Measurements from ENCODE around the gene NUDT21.

DNA sequence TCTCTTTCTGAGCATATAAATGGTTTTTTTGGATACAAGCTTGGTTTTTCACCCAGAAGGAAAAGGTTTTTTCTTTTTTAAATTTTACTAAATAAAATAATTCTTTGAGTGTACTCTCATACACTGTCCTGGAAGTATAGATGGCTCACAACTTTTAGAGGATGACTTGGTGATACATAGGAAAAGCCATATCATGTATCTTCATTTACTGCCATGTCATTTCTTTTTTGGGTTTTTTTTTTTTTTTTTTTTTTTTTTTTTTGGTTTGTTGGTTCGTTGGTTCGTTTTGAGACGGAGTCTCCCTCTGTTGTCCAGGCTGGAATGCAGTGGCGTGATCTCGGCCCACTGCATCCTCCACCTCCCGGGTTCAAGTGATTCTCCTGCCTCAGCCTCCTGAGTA, 12.0 kb upstream of the NUDT21 start:
- TF ChIP-seq YY1 (IDR thresholded peaks at IDR 0.05; ENCODE audit: low read depth) (no peak), TCF12 (IDR thresholded peaks at IDR 0.05; ENCODE audit: low read depth) (no peak), USF1 (IDR thresholded peaks at IDR 0.05) (no peak), MAX (IDR thresholded peaks at IDR 0.05) (no peak), TEAD4 (IDR thresholded peaks at IDR 0.05) (no peak), EP300 (IDR thresholded peaks at IDR 0.05; ENCODE audit: borderline replicate concordance) (no peak), EGR1 (IDR thresholded peaks at IDR 0.05) (no peak), CREB1 (IDR thresholded peaks at IDR 0.05; ENCODE audit: low read depth) (no peak), NFIC (IDR thresholded peaks at IDR 0.05) (no peak)
- TF ChIP-seq, protein P1, sequence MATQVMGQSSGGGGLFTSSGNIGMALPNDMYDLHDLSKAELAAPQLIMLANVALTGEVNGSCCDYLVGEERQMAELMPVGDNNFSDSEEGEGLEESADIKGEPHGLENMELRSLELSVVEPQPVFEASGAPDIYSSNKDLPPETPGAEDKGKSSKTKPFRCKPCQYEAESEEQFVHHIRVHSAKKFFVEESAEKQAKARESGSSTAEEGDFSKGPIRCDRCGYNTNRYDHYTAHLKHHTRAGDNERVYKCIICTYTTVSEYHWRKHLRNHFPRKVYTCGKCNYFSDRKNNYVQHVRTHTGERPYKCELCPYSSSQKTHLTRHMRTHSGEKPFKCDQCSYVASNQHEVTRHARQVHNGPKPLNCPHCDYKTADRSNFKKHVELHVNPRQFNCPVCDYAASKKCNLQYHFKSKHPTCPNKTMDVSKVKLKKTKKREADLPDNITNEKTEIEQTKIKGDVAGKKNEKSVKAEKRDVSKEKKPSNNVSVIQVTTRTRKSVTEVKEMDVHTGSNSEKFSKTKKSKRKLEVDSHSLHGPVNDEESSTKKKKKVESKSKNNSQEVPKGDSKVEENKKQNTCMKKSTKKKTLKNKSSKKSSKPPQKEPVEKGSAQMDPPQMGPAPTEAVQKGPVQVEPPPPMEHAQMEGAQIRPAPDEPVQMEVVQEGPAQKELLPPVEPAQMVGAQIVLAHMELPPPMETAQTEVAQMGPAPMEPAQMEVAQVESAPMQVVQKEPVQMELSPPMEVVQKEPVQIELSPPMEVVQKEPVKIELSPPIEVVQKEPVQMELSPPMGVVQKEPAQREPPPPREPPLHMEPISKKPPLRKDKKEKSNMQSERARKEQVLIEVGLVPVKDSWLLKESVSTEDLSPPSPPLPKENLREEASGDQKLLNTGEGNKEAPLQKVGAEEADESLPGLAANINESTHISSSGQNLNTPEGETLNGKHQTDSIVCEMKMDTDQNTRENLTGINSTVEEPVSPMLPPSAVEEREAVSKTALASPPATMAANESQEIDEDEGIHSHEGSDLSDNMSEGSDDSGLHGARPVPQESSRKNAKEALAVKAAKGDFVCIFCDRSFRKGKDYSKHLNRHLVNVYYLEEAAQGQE (IDR thresholded peaks at IDR 0.05; ENCODE audit: low read depth): no peak

All from Ishikawa (cell line).